Psoas muscle (tissue), 8 donors: ENCODE measurements around the gene GREB1L. TPM values are rescaled to one million over a fixed set of nuclear protein-coding genes. Genes with fewer than 3 reads are reported as not detected.
A peak's percentile ranks its signal among the peaks of the same experiment; 100 is the strongest.

Experiments used
- ATAC-seq, 4 donors: fragments of 200-7000 bp; cut with Tn5 transposase; one replicate each; pipeline ENCODE4 v1.9.1; 2020; ENCODE audit warnings: moderate library complexity in 3 of 4, mild to moderate bottlenecking in 2 of 4
- DNase-seq, 2 donors: peaks; one replicate each; pipeline ENCODE4 v3.0.0-alpha.2; 2020
- H3K27ac ChIP-seq: fragments of 200-600 bp; one replicate; pipeline ENCODE4 v1.8.0; 2022
- H3K27me3 ChIP-seq, 3 donors: fragments of 200-600 bp in 1 of 3; one replicate each; pipeline versions ENCODE4 v1.6.1 to v1.8.0; 2013 to 2022; ENCODE audit warnings: low read length in 2 of 3, mild to moderate bottlenecking in 2 of 3, moderate library complexity in 1 of 3; ENCODE audit not compliant: insufficient read depth in 3 of 3
- H3K36me3 ChIP-seq, 2 donors: fragments of 200-600 bp in 1 of 2; one replicate each; pipeline versions ENCODE4 v1.6.1 to v1.8.0; 2013 to 2022; ENCODE audit warnings: low read depth in 1 of 2, mild to moderate bottlenecking in 1 of 2, moderate library complexity in 1 of 2; ENCODE audit not compliant: insufficient read depth in 1 of 2
- H3K4me1 ChIP-seq: fragments of 200-600 bp; one replicate; pipeline ENCODE4 v1.8.0; 2022
- H3K4me3 ChIP-seq: fragments of 200-600 bp; one replicate; pipeline ENCODE4 v1.8.0; 2022; ENCODE audit warnings: mild to moderate bottlenecking
- H3K9me3 ChIP-seq: fragments of 200-600 bp; one replicate; pipeline ENCODE4 v1.8.0; 2022
- CTCF ChIP-seq: fragments of 200-600 bp; IDR thresholded peaks from one replicate; pipeline ENCODE4 v1.8.0; 2022; ENCODE audit warnings: antibody characterized with exemption
- WGBS, 3 donors: extraction: QIAGEN DNeasy Blood & Tissue Kit; methylation state at CpG; one replicate each; pipeline versions ENCODE4 v1.1.6 to v1.1.7; 2013; 5-methylcytosine and 5-hydroxymethylcytosine counted together
- intact Hi-C, 2 donors: fragments of 100-400 bp; cut with DNase I; formaldehyde crosslinking; loops; one replicate each; pipeline versions ENCODE4 v1.11.0 to v1.14.2; 2022
- polyA plus RNA-seq, 3 donors: library from polyadenylated mRNA; stranded (reverse); fragments of 200-250 nt; gene quantifications; one replicate each; pipeline ENCODE4 v1.2.3, GENCODE V29; 2013
- total RNA-seq, 4 donors: library from RNA; stranded (reverse); fragmentation: NEBNext Ultra II Directional in 2 of 4; extraction: Animal tissue kit (Norgen Biotek cat#: 25700) in 2 of 4; gene quantifications; one replicate each; pipeline versions ENCODE4 v1.2.1 to v1.2.4, GENCODE V29; 2021 to 2023
- donor health status: healthy with polysubstance abuse.
- donor health status: DM: no; HTN: no; CAD: no; lungs with moderate emphysema.
- donor health status: Bipolar disorder and iron deficiency.
- donor health status: healthy.
- donor health status: DM: yes; HTN: yes; CAD: no.
- donor health status: DM: no; HTN: no; CAD: no.
- donor health status: DM: no; HTN: no; CAD: no.
- donor health status: DM: yes; HTN: yes; CAD: no.

The GREB1L gene
- total and polyA plus RNA-seq, 7 donors = 0.59 to 11.3 (median 8.9) TPM

- TF ChIP-seq CTCF = no peak
- 63 to 76% (median 70%) methylated on average over 2 of the region's 2 CpGs for WGBS, 3 donors
- H3K4me3 ChIP-seq = no peak overlapping the region
- no peaks in the 10 kb centered on the region for H3K4me1 ChIP-seq
- ATAC-seq = peak in 1 of 4 donors; percentile 49
- no peaks in the 10 kb centered on the region for H3K9me3 ChIP-seq
- H3K27me3 ChIP-seq = no peaks in the 10 kb centered on the region
- H3K36me3 ChIP-seq = no peaks in the 10 kb centered on the region
- H3K27ac ChIP-seq = no peak overlapping the region
- no peak for DNase-seq
- intact Hi-C loops = no loop called here
Measured at GRCh38 chr18:21341141-21341540, 99.1 kb downstream of the GREB1L start.

- Histone ChIP-seq H3K4me3 (no peak overlapping the region), H3K27ac (no peak overlapping the region), H3K4me1 (no peaks in the 10 kb centered on the region), H3K9me3 (no peaks in the 10 kb centered on the region), H3K36me3 (no peaks in the 10 kb centered on the region), H3K27me3 (no peaks in the 10 kb centered on the region)
- ATAC-seq (no peak), DNase-seq (no peak)
- WGBS, 3 donors = 34 to 47% (median 44%) methylated on average over 1 of the region's 1 CpG
- TF ChIP-seq CTCF = no peak
- intact Hi-C loops = no loop called here
Measured at GRCh38 chr18:21342372-21342771, 100.3 kb downstream of the GREB1L start.

- WGBS, 3 donors = 85 to 91% (median 91%) methylated on average over 1 of the region's 1 CpG
- no peaks in the 10 kb centered on the region for H3K9me3 ChIP-seq
Measured at GRCh38 chr18:21344860-21345259, 102.8 kb downstream of the GREB1L start.

GRCh38 chr18:21345840-21346239 lies 103.8 kb downstream of the GREB1L start:
- Histone ChIP-seq H3K27me3 (no peaks in the 10 kb centered on the region), H3K4me3 (no peak overlapping the region), H3K4me1 (no peaks in the 10 kb centered on the region), H3K9me3 (no peaks in the 10 kb centered on the region), H3K27ac (no peak overlapping the region), H3K36me3 (no peaks in the 10 kb centered on the region)
- intact Hi-C loops = no loop called here
- WGBS, 3 donors = 76 to 81% (median 77%) methylated on average over 7 of the region's 7 CpGs
- ATAC-seq = no peak
- TF ChIP-seq CTCF = no peak
- DNase-seq = no peak

More at GRCh38 chr18:21344860-21345259, 102.8 kb downstream of the GREB1L start:
- DNase-seq (no peak), ATAC-seq (no peak)
- Histone ChIP-seq H3K27me3 (no peaks in the 10 kb centered on the region), H3K36me3 (no peaks in the 10 kb centered on the region), H3K4me3 (no peak overlapping the region), H3K27ac (no peak overlapping the region), H3K4me1 (no peaks in the 10 kb centered on the region)
- no peak for TF ChIP-seq CTCF
- intact Hi-C loops = no loop called here

GRCh38 chr18:21359746-21360145 lies 117.7 kb downstream of the GREB1L start:
- no peaks in the 10 kb centered on the region for H3K4me1 ChIP-seq
- no peak for TF ChIP-seq CTCF
- no peaks in the 10 kb centered on the region for H3K9me3 ChIP-seq
- no peak overlapping the region for H3K27ac ChIP-seq
- DNase-seq (no peak), ATAC-seq (no peak)
- no peak overlapping the region for H3K4me3 ChIP-seq
- no peaks in the 10 kb centered on the region for H3K36me3 ChIP-seq
- intact Hi-C loops = loop anchor here in 1 of 2 donors (10.0 kb wide), 1 partner anchor 45 kb away; no protein-coding TSS in a partner anchor
- peaks cover 0 to 2% (median 0%) of the 10 kb centered on the region in 3 donors for H3K27me3 ChIP-seq
